HepG2 (cell line): Measurements from ENCODE around the gene HEPN1. TPM values are rescaled to one million over a fixed set of nuclear protein-coding genes. Genes with fewer than 3 reads are reported as not detected.

Experiments
- ATAC-seq: fragments of 200-7000 bp; cut with Tn5 transposase; 3 replicates; pipeline ENCODE4 v1.9.1; 2020; ENCODE audit warnings: mild to moderate bottlenecking, moderate library complexity
- BruUV-seq: library from RNA; stranded (reverse); fragments of 400-500 nt; replicated peaks from 2 replicates; lab custom pipeline; 2021; lab: Mats Ljungman, UMichigan
- CTCF ChIA-PET: fragments of 300-600 bp; formaldehyde crosslinking; extraction: SDS; loops from one replicate; lab custom pipeline; 2021; ENCODE audit warnings: low total read pairs, inconsistent platforms, low intra/inter-chr PET ratio; lab: Yijun Ruan, JAX
- POLR2A ChIA-PET: fragments of 350-600 bp; sonication (Branson Sonifier 250); formaldehyde crosslinking; loops from one replicate; lab custom pipeline; 2020; ENCODE audit warnings: antibody characterized with exemption, inconsistent platforms; lab: Yijun Ruan, JAX
- DNase-seq: peaks from one replicate; pipeline ENCODE4 v3.0.0-alpha.2; 2015; ENCODE audit warnings: low spot score
- FAIRE-seq: peaks from 3 replicates; lab custom pipeline; 2011; peaks lifted over from hg19 to GRCh38; lab: Jason Lieb, UNC
- H2AFZ ChIP-seq: one replicate; pipeline ENCODE4 v1.6.1; 2011; ENCODE audit warnings: low read length, inconsistent platforms
- H3K27ac ChIP-seq: fragments of 300-600 bp; 3 replicates; pipeline ENCODE4 v1.8.0; 2011; ENCODE audit warnings: mixed run types, mild to moderate bottlenecking, mixed read lengths, low read length, inconsistent platforms; ENCODE audit not compliant: insufficient read depth; ENCODE audit errors: extremely low read length
- H3K27me3 ChIP-seq, 2 experiments: fragments of 200-600 bp in 1 of 2; 2 replicates in 1 of 2; 3 replicates in 1 of 2; pipeline versions ENCODE4 v1.6.0 to v1.8.0; 2011; ENCODE audit warnings: low read length in 2 of 2, mild to moderate bottlenecking in 2 of 2, moderate library complexity in 2 of 2, inconsistent platforms in 1 of 2; ENCODE audit not compliant: insufficient read depth in 2 of 2, control insufficient read depth in 1 of 2
- H3K36me3 ChIP-seq, 2 experiments: fragments of 200-600 bp in 1 of 2; replicated peaks in 1 of 2; 2 replicates in 1 of 2; 3 replicates in 1 of 2; pipeline versions ENCODE4 v1.5.1 to v1.8.0; 2011; ENCODE audit warnings: low read length in 2 of 2, inconsistent platforms in 1 of 2; ENCODE audit not compliant: insufficient read depth in 2 of 2, control insufficient read depth in 1 of 2
- H3K4me1 ChIP-seq: 2 replicates; pipeline ENCODE4 v1.5.1; 2012; ENCODE audit warnings: low read length, inconsistent platforms; ENCODE audit not compliant: insufficient read depth
- H3K4me2 ChIP-seq: 2 replicates; pipeline ENCODE4 v1.6.0; 2011; ENCODE audit warnings: low read depth, low read length, inconsistent platforms
- H3K4me3 ChIP-seq, 3 experiments: fragments of 200-600 bp in 1 of 3; sonication (generic), shearing (Covaris generic) in 1 of 3; replicated peaks in 1 of 3; 2 replicates each; pipeline ENCODE4 v1.5.1; 2011 to 2016; ENCODE audit warnings: low read length in 3 of 3, inconsistent platforms in 2 of 3, low read depth in 2 of 3, mild to moderate bottlenecking in 2 of 3, control low read depth in 1 of 3, mixed read lengths in 1 of 3; ENCODE audit not compliant: insufficient read depth in 1 of 3
- H3K79me2 ChIP-seq: one replicate; pipeline ENCODE4 v1.6.1; 2011; ENCODE audit warnings: low read length, inconsistent platforms; ENCODE audit not compliant: insufficient read depth
- H3K9ac ChIP-seq: 2 replicates; pipeline ENCODE4 v1.6.0; 2011; ENCODE audit warnings: mild to moderate bottlenecking, low read depth, low read length, inconsistent platforms; ENCODE audit not compliant: insufficient read depth
- H3K9me3 ChIP-seq: 2 replicates; pipeline ENCODE4 v1.5.1; 2012; ENCODE audit warnings: mild to moderate bottlenecking, low read length
- H4K20me1 ChIP-seq: 2 replicates; pipeline ENCODE4 v1.6.0; 2011; ENCODE audit warnings: inconsistent platforms, mild to moderate bottlenecking, low read length, moderate library complexity; ENCODE audit not compliant: insufficient read depth
- ADNP ChIP-seq: sonication (generic); formaldehyde crosslinking; IDR thresholded peaks from 2 replicates; pipeline ENCODE4 v1.4.0; 2020; ENCODE audit warnings: missing genetic modification reagents
- CBX1 ChIP-seq: IDR thresholded peaks from one replicate; pipeline ENCODE4 v1.6.1; 2016; ENCODE audit warnings: antibody characterized with exemption, low read depth
- FOXM1 ChIP-seq: sonication (generic); formaldehyde crosslinking; IDR thresholded peaks from 2 replicates; pipeline ENCODE4 v1.5.0; 2020; ENCODE audit warnings: missing genetic modification reagents
- HNRNPUL1 ChIP-seq: fragments of 200-400 bp; formaldehyde crosslinking; IDR thresholded peaks from 2 replicates; pipeline ENCODE4 v1.6.1; 2017; ENCODE audit warnings: low read depth, mild to moderate bottlenecking, low read length, moderate library complexity
- PAX8 ChIP-seq: sonication (generic); formaldehyde crosslinking; IDR thresholded peaks from 2 replicates; pipeline ENCODE4 v1.8.0; 2022; ENCODE audit warnings: mild to moderate bottlenecking, missing genetic modification reagents, borderline replicate concordance
- ZNF230 ChIP-seq: sonication (generic); formaldehyde crosslinking; IDR thresholded peaks from 2 replicates; pipeline ENCODE4 v1.4.0; 2020; ENCODE audit warnings: mild to moderate bottlenecking, missing genetic modification reagents
- ZNF296 ChIP-seq: sonication (generic); formaldehyde crosslinking; conservative IDR thresholded peaks from 2 replicates; pipeline ENCODE4 v1.5.0; 2020; ENCODE audit warnings: mild to moderate bottlenecking, missing genetic modification reagents
- ZNF431 ChIP-seq: sonication (generic); formaldehyde crosslinking; IDR thresholded peaks from 2 replicates; pipeline ENCODE4 v1.9.0; 2022; ENCODE audit warnings: missing genetic modification reagents, low read depth, mild to moderate bottlenecking, borderline replicate concordance
- ZSCAN25 ChIP-seq: sonication (generic); formaldehyde crosslinking; IDR thresholded peaks from 2 replicates; pipeline ENCODE4 v1.8.0; 2022; ENCODE audit warnings: mild to moderate bottlenecking, missing genetic modification reagents
- WGBS: methylation state at CpG from one replicate; pipeline ENCODE4 v1.1.6; 2017; ENCODE audit warnings: low lambda C conversion rate; 5-methylcytosine and 5-hydroxymethylcytosine counted together
- in situ Hi-C: cut with HindIII; loops from 2 replicates; pipeline ENCODE4 v1.10.0; 2017; ENCODE audit warnings: low pct_unique_long_range_greater_than_20kb; ENCODE audit not compliant: extremely low pct_ligation_motif_present
- intact Hi-C: fragments of 100-400 bp; cut with micrococcal nuclease; formaldehyde crosslinking; loops from one replicate; pipeline ENCODE4 v1.10.0; 2022; ENCODE audit not compliant: unreplicated experiment
- polyA plus RNA-seq, 8 experiments: library from polyadenylated mRNA; depleted of rRNA in 3 of 8; stranded (reverse) in 7 of 8; unstranded in 1 of 8; fragments of >200 nt; fragmentation: Illumina TruSeq in 4 of 8; extraction: Trizol in 4 of 8; gene quantifications; 2 replicates each; pipeline versions ENCODE4 v1.2.1 to v1.2.3, GENCODE V29; 2011 to 2016; ENCODE audit warnings: low read depth in 4 of 8, missing spikeins in 1 of 8, mixed read lengths in 1 of 8; ENCODE audit not compliant: insufficient read depth in 1 of 8
- total RNA-seq, 5 experiments: library from RNA; depleted of rRNA; stranded (reverse); fragments of >200 nt; fragmentation: Illumina TruSeq; extraction: Trizol; gene quantifications; 2 replicates each; pipeline ENCODE4 v1.2.3, GENCODE V29; 2016; ENCODE audit warnings: low read depth in 1 of 5
- TF ChIP-seq, protein P1 (sequence below): sonication (generic); formaldehyde crosslinking; IDR thresholded peaks from 2 replicates; pipeline ENCODE4 v1.5.0; 2020; ENCODE audit warnings: mild to moderate bottlenecking, missing genetic modification reagents, borderline replicate concordance
- TF ChIP-seq, protein P2 (sequence below): sonication (generic); formaldehyde crosslinking; IDR thresholded peaks from 2 replicates; pipeline ENCODE4 v1.8.1; 2023; ENCODE audit warnings: mild to moderate bottlenecking, inconsistent platforms, moderate library complexity, missing genetic modification reagents, borderline replicate concordance
- TF ChIP-seq, protein P3 (sequence below), 2 experiments: sonication (generic) in 1 of 2; formaldehyde crosslinking in 1 of 2; IDR thresholded peaks; 2 replicates each; pipeline versions ENCODE4 v1.4.0 to v1.6.1; 2016 to 2020; ENCODE audit warnings: borderline replicate concordance in 1 of 2, low read depth in 1 of 2, mild to moderate bottlenecking in 1 of 2, missing genetic modification reagents in 1 of 2
- TF ChIP-seq, protein P4 (sequence below): sonication (generic); formaldehyde crosslinking; IDR thresholded peaks from 2 replicates; pipeline ENCODE4 v1.5.0; 2020; ENCODE audit warnings: mild to moderate bottlenecking, missing genetic modification reagents

The HEPN1 gene
- total and polyA plus RNA-seq, 2 of the 13 experiments (the other 11 are each of a cell fraction or from before 2014, with no cell fraction given), result not detected

DNA sequence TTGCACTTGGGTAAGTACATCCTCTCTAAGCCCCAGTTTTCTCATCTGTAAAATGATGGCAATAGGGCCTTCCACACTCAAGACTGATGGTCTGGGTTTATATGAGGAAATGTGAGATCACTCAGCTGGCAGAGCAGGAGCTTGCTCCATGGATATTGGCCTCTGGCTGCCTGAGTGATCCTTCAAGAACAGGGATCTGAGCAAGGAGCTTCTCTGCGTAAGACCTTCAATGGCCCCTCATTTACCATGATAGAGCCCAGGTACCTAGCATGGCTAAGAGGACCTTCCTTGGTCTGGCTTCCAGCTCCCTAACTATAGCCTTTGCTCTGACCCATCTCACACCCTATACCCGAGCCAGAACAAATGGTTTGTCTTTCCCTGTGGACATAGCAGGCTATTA lies 26.9 kb upstream of the HEPN1 start:
- in situ Hi-C loops (no loop called here), intact Hi-C loops (no loop called here)
- Histone ChIP-seq H3K9me3 (no peaks in the 10 kb centered on the region), H3K4me2 (no peak overlapping the region), H3K27ac (no peak overlapping the region), H3K79me2 (no peaks in the 10 kb centered on the region), H3K9ac (no peak overlapping the region), H3K36me3 (no peaks in the 10 kb centered on the region), H3K27me3 (peaks cover 0 to 52% of the 10 kb centered on the region in 2 experiments; a peak in 4 of 5 replicates), H3K4me1 (peaks cover 29% of the 10 kb centered on the region), H4K20me1 (no peaks in the 10 kb centered on the region), H3K4me3 (no peak overlapping the region), H2AFZ (no peak overlapping the region)
- POLR2A ChIA-PET, result no interaction called here
- 19% methylated on average over 1 of the region's 2 CpGs for WGBS
- no peak for DNase-seq
- BruUV-seq, result no TSS peak
- FAIRE-seq, result no peak
- ATAC-seq, result no peak
- CTCF ChIA-PET, result no interaction called here
- TF ChIP-seq ZNF296 (CRISPR knock-in tag), result no peak
- no peak for TF ChIP-seq ZNF230 (CRISPR knock-in tag)
- TF ChIP-seq, protein P1, sequence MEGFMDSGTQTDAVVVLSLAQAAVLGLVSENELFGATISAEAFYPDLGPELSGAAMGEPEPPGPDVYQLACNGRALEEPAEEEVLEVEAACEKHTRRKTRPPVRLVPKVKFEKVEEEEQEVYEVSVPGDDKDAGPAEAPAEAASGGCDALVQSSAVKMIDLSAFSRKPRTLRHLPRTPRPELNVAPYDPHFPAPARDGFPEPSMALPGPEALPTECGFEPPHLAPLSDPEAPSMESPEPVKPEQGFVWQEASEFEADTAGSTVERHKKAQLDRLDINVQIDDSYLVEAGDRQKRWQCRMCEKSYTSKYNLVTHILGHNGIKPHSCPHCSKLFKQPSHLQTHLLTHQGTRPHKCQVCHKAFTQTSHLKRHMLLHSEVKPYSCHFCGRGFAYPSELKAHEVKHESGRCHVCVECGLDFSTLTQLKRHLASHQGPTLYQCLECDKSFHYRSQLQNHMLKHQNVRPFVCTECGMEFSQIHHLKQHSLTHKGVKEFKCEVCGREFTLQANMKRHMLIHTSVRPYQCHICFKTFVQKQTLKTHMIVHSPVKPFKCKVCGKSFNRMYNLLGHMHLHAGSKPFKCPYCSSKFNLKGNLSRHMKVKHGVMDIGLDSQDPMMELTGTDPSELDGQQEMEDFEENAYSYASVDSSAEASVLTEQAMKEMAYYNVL, result no peak
- TF ChIP-seq, protein P2, sequence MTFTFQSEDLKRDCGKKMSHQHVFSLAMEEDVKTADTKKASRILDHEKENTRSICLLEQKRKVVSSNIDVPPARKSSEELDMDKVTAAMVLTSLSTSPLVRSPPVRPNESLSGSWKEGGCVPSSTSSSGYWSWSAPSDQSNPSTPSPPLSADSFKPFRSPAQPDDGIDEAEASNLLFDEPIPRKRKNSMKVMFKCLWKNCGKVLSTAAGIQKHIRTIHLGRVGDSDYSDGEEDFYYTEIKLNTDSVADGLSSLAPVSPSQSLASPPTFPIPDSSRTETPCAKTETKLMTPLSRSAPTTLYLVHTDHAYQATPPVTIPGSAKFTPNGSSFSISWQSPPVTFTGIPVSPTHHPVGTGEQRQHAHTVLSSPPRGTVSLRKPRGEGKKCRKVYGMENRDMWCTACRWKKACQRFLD, result no peak
- TF ChIP-seq, protein P3, sequence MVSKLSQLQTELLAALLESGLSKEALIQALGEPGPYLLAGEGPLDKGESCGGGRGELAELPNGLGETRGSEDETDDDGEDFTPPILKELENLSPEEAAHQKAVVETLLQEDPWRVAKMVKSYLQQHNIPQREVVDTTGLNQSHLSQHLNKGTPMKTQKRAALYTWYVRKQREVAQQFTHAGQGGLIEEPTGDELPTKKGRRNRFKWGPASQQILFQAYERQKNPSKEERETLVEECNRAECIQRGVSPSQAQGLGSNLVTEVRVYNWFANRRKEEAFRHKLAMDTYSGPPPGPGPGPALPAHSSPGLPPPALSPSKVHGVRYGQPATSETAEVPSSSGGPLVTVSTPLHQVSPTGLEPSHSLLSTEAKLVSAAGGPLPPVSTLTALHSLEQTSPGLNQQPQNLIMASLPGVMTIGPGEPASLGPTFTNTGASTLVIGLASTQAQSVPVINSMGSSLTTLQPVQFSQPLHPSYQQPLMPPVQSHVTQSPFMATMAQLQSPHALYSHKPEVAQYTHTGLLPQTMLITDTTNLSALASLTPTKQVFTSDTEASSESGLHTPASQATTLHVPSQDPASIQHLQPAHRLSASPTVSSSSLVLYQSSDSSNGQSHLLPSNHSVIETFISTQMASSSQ (IDR thresholded peaks at IDR 0.05; ENCODE audit: low read depth), result no peak
- TF ChIP-seq, protein P3 (CRISPR knock-in tag; IDR thresholded peaks at IDR 0.05; ENCODE audit: borderline replicate concordance), result no peak
- no peak for TF ChIP-seq ZSCAN25 (CRISPR knock-in tag)
- TF ChIP-seq ADNP, result no peak
- TF ChIP-seq, protein P4, sequence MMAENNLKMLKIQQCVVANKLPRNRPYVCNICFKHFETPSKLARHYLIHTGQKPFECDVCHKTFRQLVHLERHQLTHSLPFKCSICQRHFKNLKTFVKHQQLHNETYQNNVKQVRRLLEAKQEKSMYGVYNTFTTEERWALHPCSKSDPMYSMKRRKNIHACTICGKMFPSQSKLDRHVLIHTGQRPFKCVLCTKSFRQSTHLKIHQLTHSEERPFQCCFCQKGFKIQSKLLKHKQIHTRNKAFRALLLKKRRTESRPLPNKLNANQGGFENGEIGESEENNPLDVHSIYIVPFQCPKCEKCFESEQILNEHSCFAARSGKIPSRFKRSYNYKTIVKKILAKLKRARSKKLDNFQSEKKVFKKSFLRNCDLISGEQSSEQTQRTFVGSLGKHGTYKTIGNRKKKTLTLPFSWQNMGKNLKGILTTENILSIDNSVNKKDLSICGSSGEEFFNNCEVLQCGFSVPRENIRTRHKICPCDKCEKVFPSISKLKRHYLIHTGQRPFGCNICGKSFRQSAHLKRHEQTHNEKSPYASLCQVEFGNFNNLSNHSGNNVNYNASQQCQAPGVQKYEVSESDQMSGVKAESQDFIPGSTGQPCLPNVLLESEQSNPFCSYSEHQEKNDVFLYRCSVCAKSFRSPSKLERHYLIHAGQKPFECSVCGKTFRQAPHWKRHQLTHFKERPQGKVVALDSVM (CRISPR knock-in tag), result no peak
- no peak for TF ChIP-seq ZNF431 (CRISPR knock-in tag)
- no peak for TF ChIP-seq HNRNPUL1
- no peak for TF ChIP-seq PAX8
- TF ChIP-seq CBX1, result no peak
- no peak for TF ChIP-seq FOXM1 (CRISPR knock-in tag)
